DMS79 (cell line): Measurements from ENCODE around the gene MAGEF1.

Source experiments
- DNase-seq: peaks from one replicate; lab custom pipeline; 2025; lab: John Stamatoyannopoulos, UW

Gene MAGEF1

DNA sequence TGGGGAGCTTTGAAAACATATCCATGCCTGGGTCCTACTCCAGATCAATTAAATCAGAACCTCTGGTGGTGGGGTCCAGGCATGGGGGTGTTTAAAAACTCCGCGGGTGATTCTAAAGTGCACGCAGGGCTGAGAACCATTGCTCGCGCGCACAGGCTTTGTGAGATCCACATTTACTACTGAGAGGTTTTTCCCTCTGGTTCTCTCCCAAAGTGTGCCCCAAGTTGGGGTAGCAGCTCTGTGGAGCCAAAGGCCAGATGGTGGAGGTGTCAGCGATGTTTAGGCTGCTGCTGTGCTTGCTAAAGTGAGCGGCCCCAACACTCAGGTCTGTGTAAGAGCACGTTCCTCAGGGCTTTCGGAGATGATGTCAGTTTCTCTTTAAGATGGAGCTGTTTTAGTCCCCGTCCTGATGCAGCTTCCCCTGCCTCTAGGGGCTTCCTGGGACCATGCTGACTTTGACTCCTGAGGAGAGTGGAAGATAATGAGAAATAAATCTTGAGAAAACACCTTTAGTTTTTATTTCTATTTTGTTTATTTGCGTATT, 13.4 kb upstream of the MAGEF1 start:
- no peak for DNase-seq

DNA sequence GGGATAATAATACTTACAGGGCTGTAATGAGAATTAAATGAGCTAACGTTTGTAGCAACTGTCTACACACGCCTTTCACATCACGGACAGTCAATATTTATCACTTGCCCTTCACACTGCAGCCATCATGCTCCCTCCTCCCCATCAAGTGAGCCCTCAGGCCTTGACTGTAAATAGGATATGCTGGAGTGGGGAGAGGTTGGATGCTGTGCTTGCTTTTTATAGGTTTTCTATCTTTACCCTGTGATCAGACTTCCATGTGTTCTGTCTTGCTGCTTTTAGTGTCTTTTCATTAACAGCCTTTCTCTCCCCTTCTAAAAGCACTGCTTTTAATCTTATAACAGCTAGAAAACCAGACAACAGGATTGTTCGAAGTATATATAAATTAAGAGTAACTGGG, 12.8 kb upstream of the MAGEF1 start:
- no peak for DNase-seq

DNA sequence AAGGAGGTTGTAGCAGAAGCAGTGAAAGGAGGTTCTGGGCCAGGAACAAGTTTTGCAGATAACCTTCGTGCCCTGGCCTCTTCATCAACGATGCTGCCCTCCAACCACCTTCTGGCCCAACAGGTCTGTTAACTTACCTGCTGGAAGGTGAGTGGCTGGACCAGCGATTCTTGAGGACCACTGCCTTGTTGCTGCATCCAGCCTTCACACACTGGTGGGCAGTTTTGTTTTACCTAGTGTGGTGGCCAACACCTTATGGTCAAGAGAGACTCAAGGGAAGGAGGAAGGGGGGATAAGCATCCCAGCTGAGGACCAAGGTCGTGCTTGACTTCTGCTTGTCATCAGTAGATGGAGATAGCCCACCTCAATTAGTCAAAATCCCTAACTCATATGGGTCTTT, 7.8 kb upstream of the MAGEF1 start:
- DNase-seq: no peak

DNA sequence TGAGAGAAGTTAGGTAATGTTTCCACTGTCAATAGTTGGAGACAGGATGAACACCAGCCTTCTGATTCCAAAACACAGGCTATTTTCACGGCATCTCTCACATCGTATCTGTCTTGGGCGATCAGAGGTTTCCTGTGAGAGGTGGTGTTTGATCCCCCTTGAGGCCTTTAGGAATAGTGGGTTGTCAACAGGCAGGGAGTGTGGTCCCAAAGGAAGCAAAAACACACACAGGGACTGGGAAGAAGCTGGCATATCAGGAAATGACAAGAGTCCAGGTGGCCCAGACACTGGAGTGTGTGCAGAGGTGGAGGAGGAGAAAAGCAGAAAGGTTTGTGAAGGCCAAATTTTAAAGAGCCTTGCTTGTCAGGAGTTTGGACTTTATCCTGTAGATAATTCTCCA, 6.6 kb upstream of the MAGEF1 start:
- no peak for DNase-seq

DNA sequence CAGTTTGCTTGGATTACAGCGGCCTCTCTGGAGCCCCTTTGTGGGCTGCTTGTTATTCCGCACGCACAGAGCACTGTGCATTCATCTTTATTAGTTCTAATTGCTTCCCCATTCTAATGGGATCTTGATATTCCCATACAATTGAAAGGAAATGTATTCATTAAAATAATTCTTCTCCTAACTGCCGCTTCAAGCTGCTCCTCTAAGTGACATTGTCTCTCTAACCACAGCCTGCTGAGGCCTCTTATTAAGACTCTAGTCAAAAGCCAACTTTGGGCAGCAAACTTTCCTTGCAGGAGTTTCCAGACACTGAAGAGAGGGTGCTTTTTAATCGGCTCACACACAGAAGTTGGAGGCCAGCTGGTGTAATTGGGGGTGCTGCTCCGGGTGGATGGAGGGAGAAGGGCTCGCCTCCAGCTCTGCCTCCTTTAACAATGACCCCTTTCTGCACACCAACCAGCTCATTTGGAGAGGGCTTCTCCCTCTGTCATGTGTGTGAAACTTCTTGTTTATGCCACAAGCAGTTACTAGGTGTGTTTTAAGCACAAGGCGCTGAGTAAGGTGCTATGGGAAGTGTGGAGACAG, 5.6 kb upstream of the MAGEF1 start:
- DNase-seq: no peak

DNA sequence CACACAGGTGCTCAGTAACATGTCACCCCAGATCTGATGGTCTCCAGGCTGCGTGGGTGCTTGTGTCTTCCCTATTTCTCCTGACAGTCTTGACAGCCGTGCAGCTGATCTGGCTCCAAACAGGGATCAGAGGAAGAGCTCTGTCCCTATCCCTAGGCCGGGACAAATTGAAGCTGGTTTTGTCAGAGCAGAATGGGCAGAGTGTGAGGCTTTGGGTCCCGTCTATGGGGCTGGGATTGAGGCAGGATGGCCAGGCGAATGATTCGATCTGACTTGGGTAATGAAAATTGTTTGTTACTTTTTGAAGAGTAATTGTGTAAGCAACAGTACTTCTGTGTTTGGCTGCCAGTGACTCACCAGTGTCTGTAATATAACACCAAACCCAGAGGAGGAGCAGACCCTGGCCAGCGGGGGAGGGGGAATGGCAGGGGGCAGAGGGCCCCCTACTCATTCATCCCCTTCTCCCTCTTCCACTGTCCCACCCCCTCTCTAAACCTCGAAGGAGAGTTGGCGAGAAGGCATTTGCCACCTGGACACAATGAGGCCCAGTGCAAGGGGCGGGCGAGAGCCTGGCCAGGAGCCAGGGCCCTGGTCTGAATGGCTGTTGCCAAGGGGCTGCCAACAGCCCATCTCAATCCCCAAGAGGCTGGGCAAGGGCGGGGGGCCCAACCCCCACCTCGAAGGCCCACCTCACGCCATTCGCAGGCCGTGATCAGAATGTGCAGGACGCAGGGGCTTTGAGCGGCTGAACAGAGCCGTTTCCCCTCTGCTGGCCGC, 4.9 kb upstream of the MAGEF1 start:
- DNase-seq: peak; percentile 58

DNA sequence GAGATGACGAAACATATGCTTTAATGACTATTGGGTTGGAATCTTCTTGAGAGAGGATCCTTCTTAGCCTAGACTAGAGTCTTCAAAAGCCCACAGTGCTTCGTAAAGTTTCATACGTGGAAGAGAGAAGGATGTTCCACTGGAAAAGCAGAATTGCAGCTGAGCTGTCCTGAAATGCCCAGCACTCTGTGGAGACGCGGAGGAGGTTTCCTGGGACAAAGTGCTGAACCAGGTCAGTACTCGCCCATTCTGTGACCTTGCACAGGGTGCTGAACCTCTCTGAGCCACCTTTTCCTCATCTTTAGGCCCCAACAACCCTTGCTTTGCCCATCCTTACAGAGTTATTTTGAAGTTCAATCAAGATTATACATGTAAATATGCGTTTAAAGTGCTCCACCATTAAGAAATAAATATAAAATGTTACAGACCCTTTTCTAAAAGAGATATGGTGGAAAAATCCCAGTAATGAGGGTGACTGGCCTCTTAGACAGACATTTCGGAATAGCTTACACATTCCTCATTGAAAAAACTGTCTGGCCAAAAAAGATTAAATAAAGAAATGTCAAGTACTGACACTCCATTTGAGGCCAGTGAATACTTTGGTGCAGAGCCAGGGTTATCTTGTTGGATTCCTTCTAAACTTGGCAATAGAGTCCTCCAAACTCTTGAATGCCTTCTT, 4.2 kb upstream of the MAGEF1 start:
- no peak for DNase-seq

DNA sequence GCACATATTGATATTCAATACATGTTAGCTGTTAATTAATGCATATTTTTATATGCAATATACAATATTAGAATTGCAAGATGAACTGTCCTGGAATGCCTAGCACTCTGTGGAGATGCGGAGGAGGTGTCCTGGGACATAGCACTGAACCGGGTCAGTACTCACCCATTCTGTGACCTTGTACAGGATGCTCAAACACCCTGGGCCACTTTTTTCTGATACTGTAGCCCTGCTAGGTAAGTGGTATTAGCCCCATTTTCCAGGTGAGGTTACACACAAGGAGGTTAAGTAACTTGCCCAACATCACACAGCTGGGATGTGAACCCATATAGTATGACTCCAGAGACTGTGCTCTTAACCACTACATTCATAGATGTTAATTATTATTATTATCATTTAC, 1.7 kb upstream of the MAGEF1 start:
- DNase-seq: no peak

DNA sequence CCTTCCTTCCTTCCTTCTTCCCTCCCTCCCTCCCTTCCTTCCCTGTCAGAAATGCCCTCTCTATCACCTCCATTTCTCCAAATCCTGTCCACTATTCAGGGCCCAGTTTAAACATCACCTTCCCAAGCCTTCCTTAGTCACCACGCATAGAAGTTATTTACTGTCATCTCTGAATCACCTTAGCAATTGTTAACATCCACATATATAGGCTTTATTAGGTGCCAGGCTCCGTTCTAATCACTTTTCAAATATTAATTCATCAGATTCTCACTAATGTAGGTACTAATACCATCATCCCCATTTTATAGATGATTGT, 1.1 kb upstream of the MAGEF1 start:
- no peak for DNase-seq

DNA sequence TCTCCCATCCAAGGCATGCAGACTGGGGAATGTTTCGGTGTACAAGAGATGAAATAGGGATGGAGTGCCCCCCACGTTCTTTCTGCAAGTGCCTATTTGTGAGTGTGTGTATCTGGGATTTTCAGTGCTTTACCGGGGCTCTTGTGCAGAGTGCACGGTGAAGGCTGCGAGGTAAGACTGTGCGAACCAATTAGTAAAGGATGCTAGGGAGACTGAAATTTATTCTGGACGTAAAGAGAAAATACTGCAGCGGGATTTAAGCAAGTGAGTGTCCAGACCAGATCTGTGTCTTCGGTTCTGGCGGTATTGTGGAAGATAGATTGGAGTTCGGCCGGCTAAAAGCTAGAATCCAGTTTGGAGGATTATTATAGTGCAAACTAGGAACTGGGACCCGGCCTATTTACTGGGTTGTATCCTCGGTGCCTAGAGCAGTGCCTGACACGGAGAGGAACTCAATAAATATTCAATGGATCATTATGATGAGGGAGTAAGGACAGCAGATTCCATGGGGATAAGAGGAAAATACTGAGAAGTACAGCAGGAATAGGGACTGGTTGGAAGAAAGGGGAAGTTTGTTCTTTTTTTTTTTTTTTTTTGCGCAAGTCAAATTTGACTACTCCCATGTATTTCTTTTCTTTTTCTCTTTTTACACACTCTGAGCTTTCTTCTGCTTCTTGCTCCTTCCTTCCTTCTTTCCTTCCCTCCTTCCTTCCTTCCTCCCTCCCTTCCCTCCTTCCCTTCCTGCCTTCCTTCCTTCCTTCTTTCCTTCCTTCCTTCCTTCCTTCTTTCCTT, 580 bp upstream of the MAGEF1 start:
- no peak for DNase-seq

DNA sequence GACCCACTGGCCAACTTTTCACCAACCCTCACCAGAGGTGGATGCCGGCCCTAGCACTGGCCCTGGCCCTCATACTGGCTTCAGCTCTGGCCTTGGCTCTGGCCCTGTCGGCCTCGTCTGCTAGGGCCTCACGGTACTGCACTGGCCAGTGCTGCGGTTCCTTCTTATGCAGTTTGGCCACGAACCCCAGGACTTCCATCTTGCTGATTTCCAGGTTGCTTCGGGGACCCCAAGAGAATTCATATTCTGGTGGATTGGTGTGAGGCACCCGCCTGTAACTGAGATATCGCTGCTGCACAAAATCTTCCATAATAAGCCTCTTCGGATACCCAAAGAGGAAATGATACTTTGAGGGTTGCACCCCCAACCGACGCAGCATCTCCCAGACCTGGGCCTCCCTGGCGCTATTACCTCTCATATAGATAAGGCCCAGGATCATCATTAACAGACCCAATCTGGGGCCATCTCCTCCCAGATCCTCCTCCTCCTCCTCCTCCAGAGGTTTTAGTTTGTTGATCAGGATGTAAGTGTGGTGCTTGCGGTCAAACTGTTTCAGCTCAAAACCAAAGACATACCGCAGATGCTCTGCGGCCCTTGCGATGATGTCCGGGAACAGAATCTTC, 883 bp downstream of the MAGEF1 start:
- DNase-seq: no peak

DNA sequence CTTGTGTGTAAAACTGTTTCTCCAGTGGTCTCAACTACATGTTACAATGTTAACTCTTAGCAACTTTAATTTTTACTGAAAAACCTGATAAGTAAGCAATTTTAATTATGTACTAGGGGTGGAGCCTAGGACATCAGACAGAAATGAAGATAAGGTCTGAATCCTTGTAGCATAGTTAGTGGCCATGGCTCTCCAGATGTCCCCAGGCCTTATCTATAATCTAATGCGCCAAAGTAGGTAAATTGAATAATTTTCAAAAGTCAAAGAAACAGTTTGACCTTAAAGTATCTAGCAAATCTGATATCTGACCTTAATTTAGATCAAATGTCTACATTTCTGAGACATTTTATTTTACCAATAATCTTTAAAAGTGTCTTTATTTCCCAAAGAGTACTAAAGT, 8.2 kb downstream of the MAGEF1 start:
- no peak for DNase-seq

DNA sequence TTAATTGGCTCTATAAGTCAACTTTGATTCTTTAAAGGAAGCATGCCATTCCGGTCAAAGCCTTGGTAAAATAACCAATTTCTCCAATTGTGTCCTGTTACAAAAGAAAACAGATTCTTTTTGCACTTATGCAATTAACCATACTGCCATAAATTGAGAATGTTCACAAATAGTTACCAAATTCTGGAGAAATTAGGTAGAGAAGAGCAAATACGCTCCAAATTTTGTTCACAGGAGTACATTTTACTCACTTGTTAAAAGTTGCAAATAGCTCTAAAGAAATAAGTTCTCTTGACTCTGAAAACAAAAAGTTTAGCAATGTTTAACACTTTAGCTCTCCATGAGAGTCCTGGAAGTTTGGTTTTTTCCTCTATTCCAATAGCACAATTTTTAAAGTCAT, 11.1 kb downstream of the MAGEF1 start:
- no peak for DNase-seq

DNA sequence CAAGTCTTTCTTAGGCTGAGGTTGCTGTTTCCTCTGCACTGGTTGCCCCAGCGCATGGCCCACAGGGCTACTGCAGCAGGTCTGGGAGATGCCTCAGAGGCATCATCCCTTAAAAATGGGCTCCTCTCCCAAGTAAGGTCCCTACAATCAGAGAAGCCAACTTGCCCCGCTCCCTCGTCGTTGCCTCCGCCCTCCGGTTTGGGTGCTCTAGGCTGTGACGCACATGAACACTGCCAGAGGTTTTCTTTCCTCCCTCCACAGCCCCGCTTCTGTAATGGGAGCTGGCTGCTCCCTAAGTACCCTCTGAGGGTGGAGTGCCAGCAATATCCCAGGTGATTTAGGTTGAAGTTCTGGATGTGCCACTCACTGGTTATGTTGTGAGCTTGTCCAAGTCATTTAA, 14.0 kb downstream of the MAGEF1 start:
- DNase-seq: no peak

DNA sequence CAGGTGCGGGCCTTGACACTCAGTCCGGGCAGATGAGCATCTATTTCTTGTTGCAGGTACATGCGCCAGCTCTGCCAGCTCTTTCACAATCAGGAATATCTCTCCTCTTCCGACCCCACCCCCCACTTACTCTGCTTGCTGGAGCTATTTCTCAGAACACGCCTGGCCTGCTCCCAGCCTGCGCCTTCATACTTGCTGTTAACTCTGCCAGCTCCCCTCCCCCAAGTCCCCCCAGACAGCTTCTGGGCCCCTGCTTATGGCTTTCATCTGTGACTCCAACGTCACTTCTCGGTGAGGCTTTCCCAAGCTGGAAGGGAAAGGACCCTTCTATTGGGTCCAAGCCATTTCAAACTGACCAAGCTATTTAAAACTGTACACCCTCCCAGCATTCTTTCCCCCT, 15.2 kb downstream of the MAGEF1 start:
- DNase-seq: no peak

DNA sequence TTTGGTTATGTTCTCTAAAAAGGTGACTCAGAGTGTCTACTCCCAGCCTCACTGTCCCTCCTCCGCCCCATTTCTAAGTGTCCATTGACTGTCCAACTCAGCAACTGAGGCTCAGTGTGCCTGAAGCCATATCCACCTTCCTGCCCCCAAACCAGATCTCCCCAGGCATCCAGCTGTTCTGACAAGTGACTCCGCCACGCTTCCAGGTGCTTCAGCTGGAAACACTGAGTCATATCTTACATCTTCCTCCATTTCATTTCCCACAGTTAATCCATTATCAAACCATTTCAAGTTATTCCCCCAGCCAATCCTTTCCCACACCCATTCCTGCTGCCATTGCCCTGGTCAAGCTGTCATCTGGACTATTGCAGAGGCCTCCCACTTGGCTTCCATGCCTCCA, 17.1 kb downstream of the MAGEF1 start:
- no peak for DNase-seq

DNA sequence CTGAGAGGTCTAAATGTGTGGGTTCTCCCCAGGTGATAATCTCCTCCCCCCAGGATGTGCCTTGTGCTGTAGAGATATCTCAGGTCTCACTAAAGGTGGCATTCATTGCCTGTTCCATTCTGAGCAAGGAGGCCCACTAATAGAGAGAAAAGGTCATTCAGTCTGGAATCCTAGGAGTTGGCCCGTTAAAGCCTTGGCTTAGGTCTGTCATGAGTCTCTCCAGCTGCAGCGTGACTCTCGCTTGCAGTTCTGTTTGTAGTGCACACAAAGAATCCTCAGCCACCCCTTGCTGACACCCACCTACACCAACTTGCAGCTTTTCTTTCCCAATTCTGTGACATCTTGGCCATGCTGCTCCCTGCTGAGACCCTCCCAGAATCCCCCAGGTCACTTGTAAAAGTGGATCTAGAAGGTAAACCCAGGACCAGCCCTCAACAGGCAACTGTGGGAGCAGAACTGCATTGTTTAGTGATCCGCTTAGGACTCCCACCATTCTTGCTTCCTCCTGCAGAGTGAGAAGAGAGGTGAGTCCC, 17.7 kb downstream of the MAGEF1 start:
- DNase-seq: no peak

DNA sequence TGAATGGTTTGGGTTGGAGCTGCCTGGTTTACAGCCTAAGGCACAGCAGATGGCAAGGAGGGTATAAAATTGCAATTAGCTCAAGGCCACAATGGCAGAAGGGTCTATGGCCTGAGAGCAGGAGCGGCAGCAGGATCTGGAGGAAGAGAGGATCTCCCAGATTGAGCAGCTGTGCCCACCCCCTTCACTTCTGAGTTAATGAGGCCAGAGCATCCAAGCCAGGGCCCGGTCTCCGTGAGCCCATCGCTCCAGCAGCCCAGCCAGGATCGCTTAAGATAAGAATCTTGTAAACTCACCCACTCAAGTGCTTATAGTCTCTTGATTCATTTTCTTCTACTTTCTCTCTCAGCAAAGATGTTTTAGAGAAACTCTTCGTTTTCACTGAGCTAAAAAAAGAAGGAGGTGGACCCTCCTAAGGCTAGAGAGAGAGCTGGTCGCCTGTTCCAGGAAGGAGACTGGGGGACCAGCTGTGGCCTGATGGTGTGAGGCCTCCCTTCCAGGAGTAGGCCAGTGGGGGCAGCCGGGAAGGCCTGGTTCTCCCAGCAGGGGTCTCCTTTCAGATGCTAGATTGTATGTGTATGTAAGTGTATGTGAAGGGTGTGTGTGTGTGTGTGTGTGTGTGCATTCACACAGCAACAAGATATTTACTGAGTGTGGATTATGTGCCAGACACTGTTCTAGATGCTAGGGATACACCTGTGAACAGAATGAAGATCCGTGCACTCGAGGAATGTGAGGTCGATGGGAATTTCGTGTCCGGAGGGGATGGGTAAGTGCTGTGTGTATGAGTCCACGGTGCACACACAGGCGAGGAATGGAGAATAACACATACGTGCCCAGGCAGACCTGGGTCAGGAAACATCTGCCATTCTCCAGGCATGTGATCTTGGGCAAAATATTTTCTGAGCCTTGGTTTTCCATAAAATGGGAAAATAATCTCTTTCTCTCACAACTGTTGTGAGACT, 18.6 kb downstream of the MAGEF1 start:
- no peak for DNase-seq

DNA sequence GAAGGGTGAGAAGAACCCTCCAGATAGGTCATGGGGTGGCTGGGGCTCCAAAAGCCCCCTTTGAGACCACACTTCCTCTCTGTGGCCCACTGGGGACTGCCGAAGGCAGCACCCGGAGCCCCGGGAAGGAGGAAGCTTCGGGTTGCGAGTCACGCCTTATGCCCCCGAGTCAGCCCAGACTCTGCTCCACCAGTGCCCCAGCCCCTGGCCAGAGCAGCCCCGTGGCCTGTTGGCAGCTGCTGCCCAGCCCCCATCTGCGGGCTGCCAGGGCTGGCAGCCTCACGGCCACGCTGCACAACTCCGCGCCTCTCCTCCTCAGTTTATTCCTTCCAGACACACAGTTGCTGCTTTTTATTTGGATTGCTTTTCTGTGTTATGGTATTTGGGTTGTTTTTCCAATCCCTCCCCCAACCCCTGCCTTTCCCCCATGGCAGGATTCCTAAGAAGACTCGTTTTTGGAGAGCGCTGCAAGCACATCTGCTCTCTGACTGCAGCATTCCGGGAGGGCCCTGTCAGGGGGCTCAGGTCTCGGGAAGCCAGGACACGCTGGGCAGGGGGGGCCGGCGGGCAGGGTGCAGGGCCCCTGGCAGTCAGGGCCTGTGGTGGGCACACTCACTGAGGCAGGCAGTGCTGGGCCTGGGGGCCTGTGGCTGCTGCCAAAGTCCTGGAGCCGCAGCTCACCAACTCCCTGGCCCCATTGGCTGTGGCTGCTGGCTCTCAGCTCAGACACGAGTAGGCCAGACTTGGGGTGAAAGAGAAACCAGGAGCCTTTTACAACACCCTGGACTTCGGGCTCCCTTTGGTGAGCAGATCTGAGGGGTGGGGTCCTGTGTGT, 20.2 kb downstream of the MAGEF1 start:
- no peak for DNase-seq
